H9 (cell line): ENCODE measurements around the gene S100A4. TPM values are rescaled to one million over a fixed set of nuclear protein-coding genes. Genes with fewer than 3 reads are reported as not detected.

Experiments
- DNase-seq: peaks from one replicate; pipeline ENCODE4 v3.0.0-alpha.2; 2017
- H2AFZ ChIP-seq: one replicate; pipeline ENCODE4 v1.6.1; 2013; ENCODE audit warnings: mild to moderate bottlenecking, low read length, control low read depth, moderate library complexity
- H2AK5ac ChIP-seq: 2 replicates; pipeline ENCODE4 v1.6.1; 2013; ENCODE audit warnings: low read length, control low read depth, mixed read lengths; ENCODE audit not compliant: insufficient read length
- H2BK120ac ChIP-seq: one replicate; pipeline ENCODE4 v1.6.1; 2013; ENCODE audit warnings: low read depth, mild to moderate bottlenecking, low read length, control low read depth, inconsistent platforms; ENCODE audit not compliant: poor library complexity, severe bottlenecking
- H2BK12ac ChIP-seq: 2 replicates; pipeline ENCODE4 v1.6.1; 2013; ENCODE audit warnings: low read length, control low read depth, mixed read lengths, low read depth; ENCODE audit not compliant: insufficient read length
- H2BK15ac ChIP-seq: 2 replicates; pipeline ENCODE4 v1.6.1; 2013; ENCODE audit warnings: low read depth, low read length, control low read depth
- H2BK20ac ChIP-seq: one replicate; pipeline ENCODE4 v1.6.1; 2013; ENCODE audit warnings: low read depth, mild to moderate bottlenecking, low read length, control low read depth, inconsistent platforms; ENCODE audit not compliant: poor library complexity, severe bottlenecking
- H2BK5ac ChIP-seq: 2 replicates; pipeline ENCODE4 v1.6.1; 2013; ENCODE audit warnings: low read length, control low read depth, mixed read lengths; ENCODE audit not compliant: insufficient read length
- H3K14ac ChIP-seq: 2 replicates; pipeline ENCODE4 v1.6.1; 2013; ENCODE audit warnings: low read length, control low read depth; ENCODE audit not compliant: insufficient read depth
- H3K18ac ChIP-seq: 2 replicates; pipeline ENCODE4 v1.6.1; 2013; ENCODE audit warnings: low read depth, mild to moderate bottlenecking, mixed read lengths, low read length, control low read depth; ENCODE audit not compliant: insufficient read length
- H3K23ac ChIP-seq: 2 replicates; pipeline ENCODE4 v1.6.1; 2013; ENCODE audit warnings: low read length, control low read depth, mixed read lengths, low read depth; ENCODE audit not compliant: insufficient read length
- H3K23me2 ChIP-seq: 2 replicates; pipeline ENCODE4 v1.6.1; 2013; ENCODE audit warnings: low read depth, mild to moderate bottlenecking, mixed read lengths, low read length, control low read depth; ENCODE audit not compliant: insufficient read length, poor library complexity, severe bottlenecking
- H3K27ac ChIP-seq: 2 replicates; pipeline ENCODE4 v1.5.1; 2013; ENCODE audit warnings: low read length, control low read depth, mixed read lengths, low read depth; ENCODE audit not compliant: insufficient read length
- H3K27me3 ChIP-seq: 2 replicates; pipeline ENCODE4 v1.6.1; 2013; ENCODE audit warnings: low read length, control low read depth, inconsistent platforms; ENCODE audit not compliant: insufficient read depth
- H3K4ac ChIP-seq: 2 replicates; pipeline ENCODE4 v1.6.1; 2013; ENCODE audit warnings: low read depth, mild to moderate bottlenecking, control low read depth, inconsistent platforms, low read length, moderate library complexity
- H3K4me1 ChIP-seq: 2 replicates; pipeline ENCODE4 v1.6.1; 2013; ENCODE audit warnings: low read length, control low read depth, inconsistent platforms; ENCODE audit not compliant: insufficient read depth
- H3K4me2 ChIP-seq: 2 replicates; pipeline ENCODE4 v1.6.1; 2013; ENCODE audit warnings: low read length, control low read depth, mixed read lengths; ENCODE audit not compliant: insufficient read length, insufficient read depth
- H3K56ac ChIP-seq: 2 replicates; pipeline ENCODE4 v1.6.1; 2013; ENCODE audit warnings: low read depth, mild to moderate bottlenecking, mixed read lengths, low read length, control low read depth; ENCODE audit not compliant: insufficient read length
- H3K79me1 ChIP-seq: 2 replicates; pipeline ENCODE4 v1.6.1; 2013; ENCODE audit warnings: low read depth, mild to moderate bottlenecking, moderate library complexity, low read length, control low read depth, inconsistent platforms; ENCODE audit not compliant: insufficient read depth, poor library complexity, severe bottlenecking
- H3K79me2 ChIP-seq: 2 replicates; pipeline ENCODE4 v1.6.1; 2013; ENCODE audit warnings: low read length, control low read depth, inconsistent platforms; ENCODE audit not compliant: insufficient read depth
- H3K9ac ChIP-seq: 2 replicates; pipeline ENCODE4 v1.6.1; 2013; ENCODE audit warnings: low read length, control low read depth, mixed read lengths; ENCODE audit not compliant: insufficient read length; ENCODE audit errors: extremely low read depth
- H3K9me3 ChIP-seq: one replicate; pipeline ENCODE4 v1.6.1; 2013; ENCODE audit warnings: low read depth, low read length, inconsistent platforms; ENCODE audit not compliant: control insufficient read depth
- H3T11ph ChIP-seq: one replicate; pipeline ENCODE4 v1.6.1; 2013; ENCODE audit warnings: mild to moderate bottlenecking, low read length, control low read depth, inconsistent platforms
- H4K20me1 ChIP-seq: one replicate; pipeline ENCODE4 v1.6.1; 2013; ENCODE audit not compliant: control insufficient read depth, insufficient read length, insufficient read depth
- H4K5ac ChIP-seq: 2 replicates; pipeline ENCODE4 v1.6.1; 2013; ENCODE audit warnings: low read depth, mild to moderate bottlenecking, mixed read lengths, low read length, control low read depth; ENCODE audit not compliant: insufficient read length
- H4K8ac ChIP-seq: replicated peaks from 2 replicates; pipeline ENCODE4 v1.6.1; 2013; ENCODE audit warnings: low read length, control low read depth, mixed read lengths, low read depth; ENCODE audit not compliant: insufficient read length
- H4K91ac ChIP-seq: 2 replicates; pipeline ENCODE4 v1.6.1; 2013; ENCODE audit warnings: low read depth, mild to moderate bottlenecking, moderate library complexity, mixed read lengths, low read length, control low read depth; ENCODE audit not compliant: insufficient read length
- H3K27ac Mint-ChIP-seq, 3 experiments: 2 replicates in 2 of 3; 3 replicates in 1 of 3; pipeline ENCODE4 v1.8.0; 2020 to 2021; ENCODE audit warnings: mixed read lengths in 3 of 3, mild to moderate bottlenecking in 1 of 3, moderate library complexity in 1 of 3
- H3K27me3 Mint-ChIP-seq: 2 replicates; pipeline ENCODE4 v1.8.0; 2021; ENCODE audit warnings: low read depth, mild to moderate bottlenecking, moderate library complexity, mixed read lengths
- H3K36me3 Mint-ChIP-seq, 3 experiments: 2 replicates in 2 of 3; 3 replicates in 1 of 3; pipeline ENCODE4 v1.8.0; 2020 to 2021; ENCODE audit warnings: low read depth in 3 of 3, mixed read lengths in 3 of 3; ENCODE audit not compliant: insufficient read depth in 1 of 3
- H3K4me1 Mint-ChIP-seq, 2 experiments: 2 replicates each; pipeline ENCODE4 v1.8.0; 2020; ENCODE audit warnings: mixed read lengths in 2 of 2
- H3K4me3 Mint-ChIP-seq, 2 experiments: 2 replicates in 1 of 2; 3 replicates in 1 of 2; pipeline ENCODE4 v1.8.0; 2020 to 2021; ENCODE audit warnings: mild to moderate bottlenecking in 2 of 2, mixed read lengths in 2 of 2, moderate library complexity in 1 of 2
- H3K9me3 Mint-ChIP-seq, 2 experiments: 2 replicates in 1 of 2; 3 replicates in 1 of 2; pipeline ENCODE4 v1.8.0; 2020; ENCODE audit warnings: mild to moderate bottlenecking in 2 of 2, mixed read lengths in 2 of 2, moderate library complexity in 1 of 2
- whole genome bisulfite sequencing: extraction: QIAGEN DNeasy Blood & Tissue Kit; methylation state at CpG from one replicate; pipeline ENCODE4 v1.1.7; 2013; ENCODE audit warnings: missing lambda C conversion rate, low lambda C conversion rate, mixed read lengths; ENCODE audit not compliant: insufficient read length; ENCODE audit errors: extremely low coverage; 5-methylcytosine and 5-hydroxymethylcytosine counted together
- total RNA-seq: library from RNA; stranded (reverse); gene quantifications from 2 replicates; pipeline ENCODE4 v1.2.1, GENCODE V29; 2021
- TF ChIP-seq, protein P1 (sequence below): fragments of 200-600 bp; sonication (generic); conservative IDR thresholded peaks from 3 replicates; pipeline ENCODE4 v1.8.0; 2021; ENCODE audit warnings: antibody characterized with exemption, mild to moderate bottlenecking

S100A4 gene
- total RNA-seq, 1 experiment from 2014 or later = 9.0 TPM

DNA sequence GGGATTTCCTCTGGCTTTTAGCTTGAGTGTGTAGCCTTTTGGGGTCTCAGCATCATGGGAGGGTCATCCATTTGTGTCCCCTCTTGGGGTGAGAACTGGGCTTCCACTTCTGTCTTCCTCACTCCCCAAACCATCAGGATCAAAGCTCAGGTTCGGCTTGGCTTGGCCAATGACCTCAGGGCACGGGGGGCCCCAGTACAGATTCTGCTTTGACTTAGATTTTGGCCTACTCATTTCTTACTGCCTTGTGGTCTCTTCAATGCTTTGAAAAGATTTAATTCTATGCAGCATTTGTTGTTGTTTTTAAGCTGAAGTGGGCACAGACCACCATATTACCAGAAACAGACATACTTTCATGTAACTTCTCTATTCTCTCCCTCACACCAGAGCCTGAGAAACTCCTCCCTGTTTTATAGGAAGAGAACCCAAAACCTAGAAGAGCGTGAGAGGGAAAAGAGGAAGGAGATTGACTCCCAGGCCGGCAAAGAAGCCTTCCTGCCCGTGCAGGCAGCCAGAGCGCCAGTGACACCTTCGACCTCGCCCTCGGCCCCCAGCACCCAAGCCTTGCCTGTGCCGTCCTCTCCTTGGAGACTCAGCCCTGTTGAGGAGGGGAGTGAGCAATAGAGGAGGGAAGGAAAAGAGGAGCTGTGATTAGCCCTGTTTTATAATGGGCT, 5.4 kb upstream of the S100A4 start:
- H3K4ac ChIP-seq = no peak overlapping the region
- no peaks in the 10 kb centered on the region for H3K27me3 ChIP-seq
- no peak overlapping the region for H4K91ac ChIP-seq
- H3T11ph ChIP-seq = no peak overlapping the region
- Mint-ChIP-seq H3K9me3 (no peaks in the 10 kb centered on the region), H3K36me3 (no peaks in the 10 kb centered on the region), H3K27me3 (no peaks in the 10 kb centered on the region; the same call in 1 of the 2 replicates), H3K4me1 (peaks cover 36 to 53% of the 10 kb centered on the region in 2 experiments), H3K27ac (no peak overlapping the region), H3K4me3 (no peak overlapping the region)
- WGBS = no CpG with 5 or more reads among the region's 10 CpGs
- H4K5ac ChIP-seq = no peak overlapping the region
- no peak overlapping the region for H2AFZ ChIP-seq
- peak; percentile 17 for DNase-seq
- no peaks in the 10 kb centered on the region for H3K23me2 ChIP-seq
- H3K14ac ChIP-seq = no peak overlapping the region; the same call in 1 of the 2 replicates
- no peaks in the 10 kb centered on the region for H3K79me2 ChIP-seq
- H3K9ac ChIP-seq = no peak overlapping the region
- H2BK120ac ChIP-seq = no peak overlapping the region
- no peak overlapping the region for H3K4me2 ChIP-seq
- TF ChIP-seq, protein P1, sequence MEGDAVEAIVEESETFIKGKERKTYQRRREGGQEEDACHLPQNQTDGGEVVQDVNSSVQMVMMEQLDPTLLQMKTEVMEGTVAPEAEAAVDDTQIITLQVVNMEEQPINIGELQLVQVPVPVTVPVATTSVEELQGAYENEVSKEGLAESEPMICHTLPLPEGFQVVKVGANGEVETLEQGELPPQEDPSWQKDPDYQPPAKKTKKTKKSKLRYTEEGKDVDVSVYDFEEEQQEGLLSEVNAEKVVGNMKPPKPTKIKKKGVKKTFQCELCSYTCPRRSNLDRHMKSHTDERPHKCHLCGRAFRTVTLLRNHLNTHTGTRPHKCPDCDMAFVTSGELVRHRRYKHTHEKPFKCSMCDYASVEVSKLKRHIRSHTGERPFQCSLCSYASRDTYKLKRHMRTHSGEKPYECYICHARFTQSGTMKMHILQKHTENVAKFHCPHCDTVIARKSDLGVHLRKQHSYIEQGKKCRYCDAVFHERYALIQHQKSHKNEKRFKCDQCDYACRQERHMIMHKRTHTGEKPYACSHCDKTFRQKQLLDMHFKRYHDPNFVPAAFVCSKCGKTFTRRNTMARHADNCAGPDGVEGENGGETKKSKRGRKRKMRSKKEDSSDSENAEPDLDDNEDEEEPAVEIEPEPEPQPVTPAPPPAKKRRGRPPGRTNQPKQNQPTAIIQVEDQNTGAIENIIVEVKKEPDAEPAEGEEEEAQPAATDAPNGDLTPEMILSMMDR = no peak
- H4K20me1 ChIP-seq = no peaks in the 10 kb centered on the region
- H2AK5ac ChIP-seq = no peak overlapping the region
- H2BK12ac ChIP-seq = no peak overlapping the region
- H2BK15ac ChIP-seq = no peak overlapping the region
- H4K8ac ChIP-seq = no peak overlapping the region
- no peak overlapping the region for H2BK20ac ChIP-seq
- H3K18ac ChIP-seq = no peak overlapping the region
- H2BK5ac ChIP-seq = no peak overlapping the region
- no peaks in the 10 kb centered on the region for H3K79me1 ChIP-seq
- H3K9me3 ChIP-seq = no peaks in the 10 kb centered on the region
- no peak overlapping the region for H3K23ac ChIP-seq
- no peaks in the 10 kb centered on the region for H3K4me1 ChIP-seq
- no peak overlapping the region for H3K56ac ChIP-seq
- no peak overlapping the region for H3K27ac ChIP-seq
